ENCODE data around the gene PHF14.

The PHF14 gene

DNA sequence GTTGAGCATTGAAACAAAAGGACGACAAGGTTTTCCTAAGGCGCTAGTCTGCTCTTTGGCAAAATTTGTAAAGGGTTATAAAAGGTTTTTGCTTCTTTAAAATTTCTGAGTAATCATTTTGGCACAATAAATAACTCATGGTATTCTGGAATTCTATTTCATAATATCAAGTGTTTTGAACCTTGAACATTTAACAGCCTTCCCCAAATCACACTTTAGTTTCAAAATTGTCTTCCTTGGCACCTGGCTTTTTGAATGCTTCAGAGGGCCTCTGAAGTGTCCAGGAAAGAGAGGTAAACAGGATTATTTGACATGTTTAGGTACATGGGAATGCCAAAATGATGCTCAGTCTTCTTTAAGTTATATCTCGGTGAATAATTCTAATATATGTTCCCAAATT lies 220.8 kb downstream of the PHF14 start:
- DNase-seq: no peak

DNA sequence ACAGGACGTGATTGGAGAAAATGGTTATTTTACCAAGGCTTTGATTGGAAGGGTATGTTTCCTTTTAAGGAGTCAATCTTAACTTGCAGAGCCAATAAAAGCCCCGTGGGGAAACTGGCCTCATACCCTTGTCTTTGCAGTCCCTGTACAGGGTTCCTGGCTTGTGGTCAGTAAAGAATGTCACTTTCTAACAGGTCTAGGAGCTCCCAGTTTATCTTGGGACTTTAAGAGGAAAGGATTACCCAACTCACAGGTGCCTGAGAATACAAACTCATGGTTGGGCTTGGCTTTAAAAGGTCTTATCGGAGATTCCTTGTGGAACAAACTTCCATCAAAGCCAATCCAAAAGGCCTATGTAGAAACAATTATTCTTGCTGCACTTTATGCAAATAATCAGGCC lies 221.8 kb downstream of the PHF14 start:
- Histone ChIP-seq H3K4me3 (no peak overlapping the region), H3K9me3 (no peaks in the 10 kb centered on the region), H3K4me1 (peaks cover 0 to 19% (median 4%) of the 10 kb centered on the region in 4 donors), H3K36me3 (no peaks in the 10 kb centered on the region), H3K27me3 (no peaks in the 10 kb centered on the region), H3K27ac (no peak overlapping the region)
- intact Hi-C loops (cut with DNase I; ENCODE audit: low total_unique reads): no loop called here
- no peak for TF ChIP-seq CTCF (IDR thresholded peaks at IDR 0.05)
- DNase-seq: no peak

More for the DNA sequence above, 220.8 kb downstream of the PHF14 start:
- no peak overlapping the region for H3K4me3 ChIP-seq
- peaks cover 0 to 19% (median 4%) of the 10 kb centered on the region in 4 donors for H3K4me1 ChIP-seq
- TF ChIP-seq CTCF (IDR thresholded peaks at IDR 0.05): no peak
- no peaks in the 10 kb centered on the region for H3K36me3 ChIP-seq
- no peaks in the 10 kb centered on the region for H3K27me3 ChIP-seq
- intact Hi-C loops (cut with DNase I; ENCODE audit: low total_unique reads): no loop called here
- H3K27ac ChIP-seq: no peak overlapping the region
- H3K9me3 ChIP-seq: no peaks in the 10 kb centered on the region

GRCh38 chr7:11196143-11196542 lies 222.5 kb downstream of the PHF14 start:
- no peak for DNase-seq
- H3K4me1 ChIP-seq: peaks cover 0 to 19% (median 4%) of the 10 kb centered on the region in 4 donors
- no peak overlapping the region for H3K4me3 ChIP-seq
- H3K36me3 ChIP-seq: no peaks in the 10 kb centered on the region
- TF ChIP-seq CTCF (IDR thresholded peaks at IDR 0.05): no peak
- intact Hi-C loops (cut with DNase I; ENCODE audit: low total_unique reads): no loop called here
- no peak overlapping the region for H3K27ac ChIP-seq
- no peaks in the 10 kb centered on the region for H3K27me3 ChIP-seq
- H3K9me3 ChIP-seq: no peaks in the 10 kb centered on the region

- intact Hi-C loops (cut with DNase I; ENCODE audit: low total_unique reads): no loop called here
- Histone ChIP-seq H3K4me3 (no peak overlapping the region), H3K27me3 (no peaks in the 10 kb centered on the region), H3K36me3 (no peaks in the 10 kb centered on the region), H3K9me3 (no peaks in the 10 kb centered on the region), H3K4me1 (no peaks in the 10 kb centered on the region), H3K27ac (no peak overlapping the region)
- TF ChIP-seq CTCF (IDR thresholded peaks at IDR 0.05): no peak
- no peak for DNase-seq
Measured at GRCh38 chr7:11203224-11203623, 229.6 kb downstream of the PHF14 start.

DNA sequence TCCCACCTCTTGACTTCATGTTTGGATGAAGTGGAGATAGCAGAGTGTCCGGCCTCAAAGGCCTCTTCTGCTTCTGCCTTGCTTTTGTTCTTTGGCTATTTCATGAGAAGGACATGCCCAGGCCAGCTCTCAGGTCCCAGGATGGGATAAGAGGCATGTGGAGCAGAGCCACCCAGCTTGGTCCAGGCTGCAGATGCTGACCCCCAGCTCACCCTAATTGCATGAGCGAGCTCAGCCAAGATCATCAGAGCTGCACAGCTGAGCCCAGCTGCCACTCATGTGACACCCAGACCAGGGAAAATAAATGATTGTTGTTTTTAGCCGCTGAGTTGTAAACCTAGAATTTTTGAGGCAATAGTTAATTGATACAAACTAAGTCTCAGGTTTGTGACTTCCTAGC lies 230.0 kb downstream of the PHF14 start:
- Histone ChIP-seq H3K27ac (no peak overlapping the region), H3K9me3 (no peaks in the 10 kb centered on the region), H3K4me1 (no peaks in the 10 kb centered on the region), H3K4me3 (no peak overlapping the region), H3K27me3 (no peaks in the 10 kb centered on the region), H3K36me3 (no peaks in the 10 kb centered on the region)
- intact Hi-C loops (cut with DNase I; ENCODE audit: low total_unique reads): no loop called here
- no peak for DNase-seq
- TF ChIP-seq CTCF (IDR thresholded peaks at IDR 0.05): no peak

All from tibial artery (tissue), 4 donors.